GM19043 (cell line): ENCODE results near the gene MCTP1.
"Not testable (repeated sequence)": the region's sequence is repeated elsewhere in the genome, so short reads cannot be mapped to it uniquely, and the experiment has no call there.

Experiments used
- ATAC-seq: cut with Tn5 transposase; IDR thresholded peaks from one replicate; pipeline ENCODE4 v1.9.1; 2021; ENCODE audit warnings: low read depth; ENCODE audit not compliant: unreplicated experiment

MCTP1 gene

DNA sequence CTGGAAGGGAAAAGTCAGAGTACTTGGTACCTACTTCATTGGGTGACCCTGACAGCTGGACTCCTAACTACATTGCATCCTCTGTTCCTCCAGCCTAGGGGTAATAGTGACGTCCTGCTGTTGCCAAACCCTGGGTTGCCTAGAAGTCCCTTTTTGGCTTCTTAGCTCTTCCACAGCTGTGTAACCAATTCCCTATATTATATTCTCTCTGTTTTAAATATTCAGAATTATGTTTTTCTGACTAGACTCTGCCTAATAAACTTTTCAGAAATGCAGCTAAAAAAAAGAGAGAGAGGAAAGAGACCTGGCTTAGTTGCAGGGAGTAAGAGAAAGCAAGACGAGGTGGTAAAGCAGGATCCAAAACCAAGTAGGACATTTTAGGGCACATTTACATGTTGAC lies 28.4 kb downstream of the MCTP1 start:
- ATAC-seq: no peak

DNA sequence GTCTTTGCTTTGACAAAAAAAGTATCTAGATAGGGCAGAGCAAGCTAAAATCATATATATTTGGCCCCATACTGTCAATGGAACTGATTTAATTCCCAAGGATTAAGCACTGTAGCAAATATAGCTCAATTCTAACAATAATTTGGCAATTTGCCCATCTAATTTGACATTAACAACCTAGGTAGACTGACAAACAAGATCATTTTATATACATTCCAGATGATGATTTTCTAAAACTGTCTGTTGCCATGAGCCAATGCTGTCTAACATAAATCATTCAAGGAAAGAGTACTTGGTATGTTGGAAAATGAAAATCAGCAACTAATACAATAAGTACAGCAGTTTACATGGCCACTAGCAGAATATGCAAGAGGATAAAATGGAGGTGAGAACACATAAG lies 32.1 kb downstream of the MCTP1 start:
- ATAC-seq: no peak

DNA sequence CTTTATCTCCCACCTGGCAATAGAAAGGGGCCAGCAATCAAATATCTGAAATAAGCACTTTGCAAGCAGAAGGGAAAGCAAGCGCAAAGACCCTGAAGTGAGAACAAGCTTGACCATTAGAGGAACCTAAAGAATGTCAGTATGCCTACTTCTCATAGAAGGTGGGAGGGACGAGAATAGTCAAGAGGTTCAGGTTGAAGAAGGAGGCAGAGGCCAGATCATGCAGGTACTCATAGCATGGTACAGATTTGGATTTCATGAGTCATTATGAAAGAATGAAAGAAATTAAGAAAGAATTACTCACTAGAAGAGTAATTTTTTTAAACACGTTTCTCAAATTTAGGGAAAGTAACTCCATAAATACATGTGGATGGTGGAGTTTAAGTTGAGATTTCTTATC lies 33.7 kb downstream of the MCTP1 start:
- ATAC-seq: no peak

DNA sequence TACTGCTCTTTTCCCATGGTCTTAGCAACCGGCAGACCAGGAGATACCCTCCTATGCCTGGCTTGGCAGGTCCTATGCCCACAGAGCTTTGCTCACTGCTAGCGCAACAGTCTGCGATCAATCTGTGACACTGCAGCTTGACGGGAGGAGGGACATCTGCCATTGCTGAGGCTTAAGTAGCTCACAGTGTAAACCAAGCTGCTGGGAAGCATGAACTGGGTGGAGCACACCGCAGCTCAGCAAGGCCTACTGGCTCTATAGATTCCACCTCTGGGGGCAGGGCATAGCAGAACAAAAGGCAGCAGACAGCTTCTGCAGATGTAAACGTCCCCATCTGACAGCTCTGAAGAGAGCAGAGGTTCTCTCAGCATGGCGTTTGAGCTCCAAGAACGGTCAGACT lies 40.4 kb downstream of the MCTP1 start:
- no peak for ATAC-seq

DNA sequence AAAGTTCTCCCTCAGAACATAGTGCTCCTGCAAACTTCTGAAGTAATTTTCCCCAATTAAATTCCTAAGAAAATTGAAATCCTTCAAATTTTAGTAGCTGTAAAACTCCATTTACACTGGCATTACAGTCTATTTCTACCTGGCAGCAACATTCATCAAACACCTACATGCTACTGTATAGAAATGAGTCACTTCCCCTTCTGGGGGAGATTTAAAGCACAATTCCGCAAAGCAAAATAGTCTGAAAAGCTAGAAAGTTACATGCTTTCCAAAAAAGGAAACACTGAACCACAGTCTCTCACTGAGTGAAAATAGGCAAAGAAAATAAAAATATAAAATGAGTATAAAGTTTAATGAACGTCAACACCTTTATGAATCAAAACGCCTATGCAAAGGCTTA lies 43.3 kb downstream of the MCTP1 start:
- peak; percentile 98 for ATAC-seq

DNA sequence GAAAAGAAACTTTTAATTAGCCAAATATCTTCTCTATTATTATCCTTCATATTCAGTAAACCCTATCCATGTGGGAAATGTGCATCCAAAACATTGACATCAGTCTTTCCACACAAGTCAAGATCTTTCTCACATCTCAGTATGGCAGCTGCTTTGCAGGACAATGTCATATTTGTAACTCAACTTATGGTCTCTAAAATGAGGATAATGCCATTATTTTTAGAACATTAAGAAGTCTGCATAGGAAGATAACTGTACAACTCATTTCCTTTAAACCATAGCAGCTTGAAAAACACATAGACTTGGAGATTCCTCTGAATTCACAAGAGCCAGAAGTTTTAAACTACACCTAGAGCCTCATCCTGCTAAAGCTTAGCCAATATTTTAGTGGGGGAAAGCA lies 43.7 kb downstream of the MCTP1 start:
- ATAC-seq: no peak

DNA sequence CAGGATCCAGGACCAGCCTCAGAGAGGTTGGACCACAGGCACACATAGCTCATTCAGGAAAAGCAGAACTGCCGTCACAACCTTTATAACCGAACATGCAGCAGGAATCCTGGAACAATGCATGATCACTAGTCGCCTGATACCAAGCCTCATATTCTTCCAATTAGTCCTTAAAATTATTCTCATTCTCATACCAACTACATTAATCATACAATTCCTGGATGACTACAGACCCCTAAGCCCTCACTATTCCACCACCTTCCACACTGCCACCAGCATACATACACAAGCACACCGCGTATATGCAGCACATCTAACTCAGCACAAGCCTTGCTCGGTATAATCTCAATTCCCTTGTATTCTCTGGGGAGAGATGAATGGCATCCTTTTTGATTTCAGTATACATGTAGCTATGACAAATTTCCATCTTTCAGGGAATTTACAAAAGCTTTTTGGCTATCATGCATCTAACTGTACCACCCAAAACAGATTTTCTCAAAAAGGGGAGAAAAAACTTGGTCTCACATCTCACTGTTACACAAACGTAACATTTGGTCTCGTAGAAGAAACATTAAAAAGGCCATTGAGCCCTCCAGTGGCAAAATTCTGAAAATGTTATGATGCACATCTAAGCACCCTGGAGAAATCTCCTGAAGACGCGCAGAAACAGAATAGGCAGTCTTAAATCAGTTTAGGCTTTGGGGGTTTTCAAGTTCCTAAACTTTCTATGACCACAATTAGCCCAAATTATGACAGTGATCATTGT lies 46.2 kb downstream of the MCTP1 start:
- no peak for ATAC-seq

DNA sequence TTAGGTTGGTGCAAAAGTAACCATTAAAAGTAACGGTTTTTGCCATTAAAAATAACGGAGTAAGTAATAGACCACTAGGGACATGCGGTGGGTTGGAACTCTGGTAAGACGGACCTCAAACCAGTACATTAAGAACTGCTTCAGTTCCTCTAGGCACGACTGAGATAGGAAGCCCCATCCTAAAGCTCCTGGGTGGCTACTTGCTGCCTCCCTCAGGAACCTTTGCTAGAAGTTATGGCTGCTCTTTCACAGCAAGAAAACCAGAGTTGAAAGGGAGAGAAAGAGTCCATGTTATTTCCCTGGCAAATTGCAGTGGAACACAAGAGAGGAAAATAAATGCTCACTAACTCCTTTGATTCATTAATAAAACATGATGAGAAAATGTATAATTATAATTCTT lies 47.6 kb downstream of the MCTP1 start:
- no peak for ATAC-seq

DNA sequence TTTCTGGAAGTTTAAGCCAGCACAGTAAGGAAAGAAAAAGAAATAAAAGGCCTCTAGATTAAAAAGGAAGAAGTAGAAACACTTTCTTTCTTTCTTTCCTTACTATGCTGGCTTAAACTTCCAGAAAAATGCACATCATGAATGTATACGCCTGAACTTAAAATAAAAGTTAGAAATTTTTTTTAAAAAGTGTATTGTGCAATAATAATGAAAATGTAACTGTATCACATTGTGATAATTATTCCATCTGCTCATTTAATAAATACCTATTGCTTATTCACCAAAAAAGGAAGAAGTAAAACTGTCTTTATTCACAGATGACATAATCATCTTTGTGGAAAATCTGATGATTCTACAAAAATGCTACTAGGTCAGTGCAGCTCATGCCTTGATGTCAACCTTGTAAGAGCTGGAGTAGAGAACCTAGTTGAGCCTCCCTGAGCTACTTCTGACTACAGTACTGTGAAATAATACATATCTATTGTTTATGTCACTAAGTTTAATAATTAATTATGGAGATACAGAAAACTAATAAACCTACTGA lies 49.4 kb downstream of the MCTP1 start:
- ATAC-seq: no peak

DNA sequence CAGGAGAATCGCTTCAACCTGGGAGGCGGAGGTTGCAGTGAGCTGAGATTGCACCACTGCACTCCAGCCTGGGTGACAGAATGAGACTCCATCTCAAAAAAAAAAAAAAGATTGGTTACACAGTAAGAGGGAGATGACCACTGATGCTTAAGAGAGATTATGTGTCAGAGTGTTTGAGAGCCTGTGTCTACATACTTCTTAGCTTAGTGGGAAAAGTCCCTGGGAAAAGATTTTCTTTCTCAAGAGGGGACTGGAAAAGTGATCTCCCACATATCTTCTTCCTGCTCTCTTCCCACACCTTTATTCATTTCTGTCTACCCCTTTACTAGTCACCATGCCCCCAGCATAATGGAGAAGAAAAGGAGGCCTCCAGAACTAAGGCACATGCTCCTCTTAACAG lies 55.2 kb downstream of the MCTP1 start:
- ATAC-seq: no peak

DNA sequence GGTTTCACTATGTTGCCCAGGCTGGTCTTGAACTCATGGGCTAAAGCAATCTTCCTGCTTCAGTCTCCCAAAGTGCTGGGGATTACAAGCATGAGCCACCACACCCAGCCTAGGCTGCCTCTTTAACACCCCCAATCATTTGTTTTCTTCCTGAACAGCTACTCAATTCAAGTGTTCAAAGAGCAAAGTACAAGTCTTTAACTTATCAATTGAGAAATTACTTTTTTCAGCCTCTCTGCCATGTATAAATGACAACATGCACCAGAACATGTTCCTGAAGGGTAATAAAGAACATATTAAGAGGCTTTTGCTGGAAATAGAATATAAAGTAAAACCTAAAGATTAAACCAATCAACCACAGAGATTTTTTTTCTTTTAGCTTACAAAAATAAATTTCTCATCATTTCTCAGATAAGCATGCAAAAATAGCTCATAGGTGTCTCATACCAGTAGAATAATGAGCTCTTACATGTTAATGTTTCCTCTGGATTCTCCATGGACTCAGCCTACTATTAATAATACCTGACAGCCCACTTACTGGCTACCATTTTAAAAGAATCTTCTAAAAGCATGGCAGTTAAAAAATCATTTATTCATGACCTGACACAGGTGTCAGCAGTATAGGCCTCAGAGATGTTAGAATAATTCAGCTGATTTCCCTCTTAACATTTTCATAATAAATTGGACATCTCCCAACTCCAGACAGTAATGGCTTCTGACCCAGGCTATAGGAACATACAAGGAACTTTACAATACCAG lies 60.0 kb downstream of the MCTP1 start:
- ATAC-seq: no peak

DNA sequence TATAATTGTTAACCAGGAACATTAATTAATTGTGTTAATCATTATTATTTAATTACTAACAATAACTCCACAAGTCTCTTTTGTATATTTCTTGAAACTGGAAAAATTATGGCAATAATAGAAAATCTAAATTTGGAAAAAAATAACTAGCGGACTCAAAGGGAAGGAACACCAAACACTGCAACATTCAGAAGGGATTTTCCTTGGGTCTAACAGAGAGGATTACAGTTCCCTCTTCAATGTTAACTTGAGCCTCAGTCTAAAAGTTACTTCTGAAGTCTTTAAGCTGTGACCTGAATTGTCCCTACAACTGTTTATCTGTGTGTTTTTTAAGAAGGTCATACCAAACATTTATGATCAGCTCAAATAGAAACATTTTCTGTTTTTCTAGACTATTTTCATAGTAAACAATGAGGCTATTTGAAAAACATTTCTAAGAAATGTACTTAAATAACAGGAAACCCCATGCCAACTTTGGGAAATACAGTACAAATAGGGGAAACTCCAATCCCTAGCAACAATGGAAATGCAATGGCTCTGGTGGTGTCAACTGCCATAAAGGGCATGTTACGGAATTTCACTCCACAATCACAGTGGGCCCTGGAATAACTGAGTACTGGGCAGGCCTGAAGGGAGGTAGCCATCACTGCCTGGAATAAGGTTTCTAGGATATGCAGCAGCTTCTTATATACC lies 61.2 kb downstream of the MCTP1 start:
- ATAC-seq: no peak

DNA sequence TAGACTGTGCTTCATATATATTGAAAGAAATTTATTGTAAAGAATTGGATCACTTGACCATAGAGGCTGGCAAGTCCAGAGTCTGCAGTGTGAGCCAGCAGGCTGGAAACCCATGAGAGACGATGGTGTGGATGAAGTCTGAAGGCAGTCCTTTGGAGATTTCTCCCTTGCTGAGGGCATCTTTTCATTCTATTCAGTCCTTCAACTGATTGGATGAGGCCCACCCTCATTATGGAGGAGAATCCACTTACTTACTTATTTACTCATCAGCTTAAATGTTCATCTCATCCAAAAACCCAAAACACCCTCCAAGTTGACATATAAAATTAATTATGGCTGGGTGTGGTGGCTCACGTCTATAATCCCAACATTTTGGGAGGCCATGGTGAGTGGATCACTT lies 62.1 kb downstream of the MCTP1 start:
- ATAC-seq: no peak

DNA sequence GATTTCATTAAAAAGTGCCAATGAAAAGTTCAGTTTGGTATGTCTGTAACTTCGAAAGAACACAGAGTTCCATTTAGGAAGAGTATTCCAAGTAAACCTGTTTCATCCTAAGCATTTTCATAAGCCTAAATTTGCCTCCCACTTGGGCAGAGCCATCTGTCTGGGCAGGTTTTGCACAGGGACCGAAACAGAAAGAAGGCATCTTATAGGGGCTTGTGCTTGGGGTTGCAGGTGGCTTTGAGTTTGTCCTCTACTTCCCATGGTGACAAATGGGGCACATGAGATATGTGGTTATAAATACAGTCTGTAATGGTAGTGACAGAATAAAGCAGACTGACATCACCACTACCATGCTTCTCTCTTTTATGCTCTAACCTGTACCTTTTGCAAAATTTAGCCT lies 63.7 kb downstream of the MCTP1 start:
- no peak for ATAC-seq

DNA sequence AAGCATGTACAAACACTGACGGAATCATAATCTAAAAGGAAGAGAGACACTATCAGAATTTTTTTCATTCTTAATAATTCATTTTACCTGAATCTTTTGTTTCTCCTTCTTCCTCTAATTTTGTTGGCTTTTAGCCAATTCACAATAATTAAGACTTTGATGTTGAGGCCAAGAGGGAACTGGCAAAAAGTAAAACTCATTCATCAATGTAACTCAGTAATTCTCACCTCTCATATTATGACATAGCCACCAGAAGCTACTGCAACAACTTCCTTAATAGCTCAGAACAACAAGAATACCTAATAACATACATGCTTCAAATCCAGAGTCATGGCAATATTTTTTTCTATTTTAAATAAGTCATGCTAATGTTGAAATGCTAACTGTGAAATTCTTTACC lies 64.5 kb downstream of the MCTP1 start:
- no peak for ATAC-seq

DNA sequence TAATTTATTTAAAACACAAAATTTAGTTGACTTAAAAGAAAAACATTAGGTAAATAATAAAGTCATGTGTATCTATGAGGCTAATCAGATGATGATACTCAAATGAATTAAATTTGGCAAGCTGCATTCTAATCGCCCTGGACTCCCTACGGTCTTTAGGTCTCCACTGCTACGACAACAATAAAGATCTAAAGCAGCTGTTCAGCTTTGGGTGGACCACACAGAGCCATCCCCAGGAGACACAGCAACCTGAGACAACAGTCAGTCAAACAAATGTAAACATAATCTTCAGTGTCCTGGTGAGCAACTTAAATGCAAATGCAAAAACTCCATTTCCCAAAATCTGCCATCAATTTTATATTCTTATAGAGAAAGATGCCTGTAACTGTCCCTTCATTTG lies 65.5 kb downstream of the MCTP1 start:
- no peak for ATAC-seq

DNA sequence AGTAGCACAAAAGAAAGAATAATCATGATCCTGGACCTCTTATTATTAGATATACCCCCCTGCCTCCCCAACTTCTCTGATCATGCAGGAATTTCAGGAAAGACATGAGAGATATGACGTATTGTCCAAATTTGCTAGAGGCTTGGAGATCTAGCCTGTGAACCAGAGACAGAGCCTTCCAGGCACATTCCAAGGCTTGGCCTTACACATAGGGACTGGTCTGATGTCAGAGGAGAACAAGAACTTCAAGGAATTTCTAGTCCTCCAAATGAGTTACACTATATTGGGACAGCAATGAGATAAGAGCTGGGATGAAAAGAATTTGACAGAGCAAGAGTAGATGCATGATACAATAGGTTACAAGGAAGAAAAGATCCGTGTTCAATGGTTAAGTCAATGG lies 67.0 kb downstream of the MCTP1 start:
- no peak for ATAC-seq

DNA sequence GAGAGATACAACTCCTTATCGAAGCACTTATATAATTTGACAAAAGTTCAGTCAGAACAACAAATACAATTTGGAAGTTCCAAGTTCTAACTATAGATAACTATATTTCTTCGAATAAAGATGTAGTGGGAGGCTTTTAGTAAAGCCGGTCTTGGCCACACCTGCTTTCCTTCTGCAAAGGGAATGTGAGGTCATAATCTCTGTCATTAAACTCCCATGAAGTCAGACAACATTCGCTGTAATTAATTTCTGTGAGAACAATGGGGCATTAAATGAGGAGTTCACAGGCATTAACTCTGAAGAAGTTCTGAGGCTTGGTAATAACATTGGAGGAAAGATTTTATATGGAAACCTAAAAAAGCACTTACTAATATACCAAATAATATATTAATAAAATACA lies 67.5 kb downstream of the MCTP1 start:
- ATAC-seq: no peak

DNA sequence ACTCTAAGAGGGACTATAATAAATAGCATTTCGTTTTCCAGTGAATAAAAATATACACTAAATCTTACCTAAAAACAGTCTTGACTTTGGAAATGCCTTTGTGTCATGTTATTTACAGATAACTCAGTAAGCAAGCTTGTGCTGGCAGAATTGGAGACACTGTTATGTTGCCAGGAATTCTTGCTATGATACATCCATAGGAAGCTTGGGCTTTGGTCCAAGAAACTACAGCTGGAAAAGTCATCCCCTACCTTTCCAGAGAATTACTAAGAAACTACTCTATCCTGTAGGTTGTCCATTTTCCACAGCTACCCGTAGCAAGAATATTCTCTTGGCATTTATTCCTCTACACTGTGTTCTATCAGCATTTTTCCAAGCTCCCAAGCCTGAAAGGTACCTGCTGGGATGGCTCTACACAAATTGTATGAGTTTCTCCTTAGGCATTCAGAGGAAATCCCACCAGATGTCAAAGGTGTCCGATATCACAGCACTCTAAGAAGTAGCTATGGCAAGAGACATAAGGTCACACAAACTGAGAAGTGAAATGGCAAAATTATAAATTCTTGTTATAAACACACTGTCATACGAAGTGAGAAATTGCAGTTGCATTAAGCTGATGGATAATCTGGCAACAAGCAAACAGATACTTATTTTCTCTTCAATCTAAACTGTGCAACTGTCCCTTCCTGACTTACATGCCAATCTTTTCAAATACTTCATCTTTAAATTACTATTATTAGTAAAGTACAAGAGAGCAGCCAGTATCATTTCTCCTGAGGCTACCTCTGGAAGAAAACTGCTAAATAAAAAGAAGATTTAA lies 68.5 kb downstream of the MCTP1 start:
- ATAC-seq: no peak

DNA sequence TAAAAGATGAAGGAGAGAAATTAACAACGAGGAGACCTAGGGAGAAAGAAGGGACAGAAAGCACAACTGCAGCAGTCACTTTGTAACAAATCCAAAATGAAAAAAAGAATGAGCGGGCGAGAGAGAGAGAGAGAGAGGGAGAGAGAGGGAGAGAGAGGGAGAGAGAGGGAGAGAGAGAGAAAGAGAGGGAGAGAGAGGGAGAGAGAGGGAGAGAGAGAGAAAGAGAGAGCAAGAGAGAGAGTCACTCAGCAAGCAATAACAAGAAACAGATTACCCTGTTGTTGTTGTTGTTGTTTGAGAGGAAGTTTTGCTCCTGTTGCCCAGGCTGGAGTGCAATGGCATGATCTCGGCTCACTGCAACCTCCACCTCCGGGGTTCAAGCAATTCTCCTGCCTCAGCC lies 77.1 kb downstream of the MCTP1 start:
- not testable (repeated sequence) for ATAC-seq

DNA sequence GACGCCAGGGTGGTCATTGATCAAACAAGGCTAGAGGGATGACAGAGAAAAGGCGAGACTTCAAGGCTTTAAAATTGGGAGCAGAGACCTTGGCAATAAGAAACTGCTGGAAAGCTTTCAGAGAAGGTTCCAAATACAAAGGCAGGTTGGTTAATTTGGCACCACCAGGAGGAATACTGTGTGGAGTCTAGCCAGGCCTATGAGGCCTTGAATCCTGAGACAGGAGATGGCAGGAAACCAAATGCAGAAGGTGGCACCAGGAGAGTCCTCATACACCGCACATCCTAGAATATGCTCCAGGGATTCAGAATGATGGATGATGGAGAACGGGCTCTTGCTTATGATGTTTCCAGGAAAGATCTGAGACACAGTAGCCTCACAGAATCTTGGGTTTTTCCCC lies 90.0 kb downstream of the MCTP1 start:
- ATAC-seq: no peak
